GM20000 (cell line): Measurements from ENCODE around the gene COMMD9.

ENCODE experiments used
- DNase-seq: peaks from one replicate; pipeline ENCODE4 v3.0.0; 2012; ENCODE audit warnings: low spot score
- TF ChIP-seq, protein P1 (sequence below): IDR thresholded peaks from 2 replicates; pipeline ENCODE4 v1.5.1; 2012; ENCODE audit warnings: mild to moderate bottlenecking, control low read depth; ENCODE audit errors: extremely low read depth, missing control alignments

Gene COMMD9

DNA sequence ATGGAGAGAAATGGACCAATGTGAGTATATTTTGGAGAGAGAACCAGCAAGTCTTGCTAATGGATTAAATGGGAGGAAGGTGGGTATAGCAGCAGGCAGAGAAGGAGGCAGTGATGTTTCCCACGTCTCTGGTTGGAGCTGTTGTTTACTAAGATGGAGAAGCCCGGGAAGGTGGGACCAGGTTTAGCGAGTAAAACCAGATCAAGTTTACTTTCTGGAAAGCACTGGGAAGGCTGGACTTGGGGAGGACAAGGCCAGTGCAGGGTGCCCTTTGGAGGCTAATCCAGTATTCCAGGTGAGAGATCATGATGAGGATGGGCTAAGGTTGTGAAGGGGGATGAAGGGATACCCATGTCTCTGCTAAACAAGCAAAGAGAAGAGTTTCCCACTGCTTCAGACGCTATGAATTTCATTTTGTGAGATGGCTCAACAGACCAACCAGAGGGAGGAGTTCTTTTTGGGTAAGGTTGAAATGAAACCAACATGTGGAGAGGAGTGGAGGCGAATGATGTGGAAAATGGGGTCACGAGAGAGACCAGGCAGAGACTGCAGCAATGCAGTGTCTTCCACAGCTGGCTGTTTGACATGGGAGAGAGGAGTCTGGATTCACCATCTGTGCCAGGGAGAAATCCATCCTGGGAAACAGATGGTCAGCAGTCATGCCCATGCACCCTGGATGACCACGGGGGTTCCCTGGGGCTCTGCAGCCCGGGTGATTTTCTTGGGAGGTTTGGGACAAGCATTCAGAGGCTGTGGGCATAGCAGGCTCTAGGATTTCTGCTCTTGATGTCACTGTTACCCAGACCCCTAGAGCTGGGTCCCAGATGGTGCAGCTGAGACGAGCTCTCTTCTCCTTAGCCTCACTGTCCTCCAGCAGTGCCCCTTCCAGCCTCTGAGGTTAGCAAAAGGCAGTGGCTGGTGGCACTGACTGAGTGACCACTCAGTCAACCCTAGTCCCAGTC is 24.9 kb downstream of the COMMD9 start:
- no peak for DNase-seq
- TF ChIP-seq, protein P1, sequence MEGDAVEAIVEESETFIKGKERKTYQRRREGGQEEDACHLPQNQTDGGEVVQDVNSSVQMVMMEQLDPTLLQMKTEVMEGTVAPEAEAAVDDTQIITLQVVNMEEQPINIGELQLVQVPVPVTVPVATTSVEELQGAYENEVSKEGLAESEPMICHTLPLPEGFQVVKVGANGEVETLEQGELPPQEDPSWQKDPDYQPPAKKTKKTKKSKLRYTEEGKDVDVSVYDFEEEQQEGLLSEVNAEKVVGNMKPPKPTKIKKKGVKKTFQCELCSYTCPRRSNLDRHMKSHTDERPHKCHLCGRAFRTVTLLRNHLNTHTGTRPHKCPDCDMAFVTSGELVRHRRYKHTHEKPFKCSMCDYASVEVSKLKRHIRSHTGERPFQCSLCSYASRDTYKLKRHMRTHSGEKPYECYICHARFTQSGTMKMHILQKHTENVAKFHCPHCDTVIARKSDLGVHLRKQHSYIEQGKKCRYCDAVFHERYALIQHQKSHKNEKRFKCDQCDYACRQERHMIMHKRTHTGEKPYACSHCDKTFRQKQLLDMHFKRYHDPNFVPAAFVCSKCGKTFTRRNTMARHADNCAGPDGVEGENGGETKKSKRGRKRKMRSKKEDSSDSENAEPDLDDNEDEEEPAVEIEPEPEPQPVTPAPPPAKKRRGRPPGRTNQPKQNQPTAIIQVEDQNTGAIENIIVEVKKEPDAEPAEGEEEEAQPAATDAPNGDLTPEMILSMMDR: no peak

- DNase-seq: no peak
- TF ChIP-seq, protein P1: no peak
Measured at GRCh38 chr11:36261094-36261493, 28.1 kb downstream of the COMMD9 start.

DNA sequence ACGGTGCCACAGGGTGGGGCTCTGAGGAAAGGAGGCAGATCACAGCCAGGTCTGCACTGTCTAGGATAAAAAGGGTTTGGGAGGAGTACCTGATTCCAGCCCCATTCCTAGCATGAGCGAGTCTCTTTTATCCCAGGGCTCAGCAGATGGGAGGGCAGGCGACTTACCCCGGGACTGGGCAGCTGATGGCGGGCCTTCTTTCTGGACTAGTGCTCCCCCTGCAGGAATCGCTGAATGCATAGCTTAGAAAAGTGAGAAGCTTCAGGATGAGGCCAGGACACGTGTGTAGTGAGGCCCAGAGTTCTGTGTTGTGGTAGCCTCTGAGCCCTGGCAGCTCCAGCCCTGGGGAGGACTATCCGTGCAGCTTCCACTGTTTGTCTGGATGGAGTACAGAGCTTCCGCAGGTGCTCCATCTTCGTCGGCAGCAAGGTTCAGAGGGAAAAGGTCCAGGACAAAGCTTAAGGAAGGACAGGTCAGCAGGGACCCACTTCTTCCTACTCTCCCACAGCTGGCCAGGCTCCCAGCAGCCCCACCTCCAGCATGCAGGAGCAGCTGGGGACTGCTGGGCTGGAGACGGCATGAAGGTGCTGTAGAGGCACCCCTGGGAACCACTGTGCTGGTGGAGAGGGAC is 30.4 kb downstream of the COMMD9 start:
- TF ChIP-seq, protein P1: peak; percentile 40
- peak; percentile 37 for DNase-seq

DNA sequence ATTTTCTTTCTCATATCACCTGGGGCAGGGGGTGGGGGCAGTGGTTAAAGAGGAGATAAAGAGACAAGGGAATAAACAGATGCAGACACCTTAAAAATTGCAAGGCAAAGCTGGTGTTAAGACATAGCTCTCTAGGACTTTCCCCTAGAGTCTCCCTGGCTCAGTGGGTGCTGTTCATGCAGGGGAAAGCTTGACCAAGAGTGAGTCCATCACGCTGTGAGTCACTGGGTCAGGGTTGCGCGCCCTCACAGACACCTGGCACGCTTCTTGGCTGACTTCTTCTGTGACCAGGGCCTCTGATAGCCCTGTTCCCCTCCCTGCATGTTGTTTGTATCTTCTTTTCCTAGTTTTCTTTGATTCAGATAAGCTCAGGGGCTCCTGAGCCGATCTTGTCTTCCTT is 31.9 kb downstream of the COMMD9 start:
- no peak for DNase-seq
- TF ChIP-seq, protein P1: no peak

- TF ChIP-seq, protein P1: no peak
- no peak for DNase-seq
Measured at GRCh38 chr11:36254713-36255112, 34.5 kb downstream of the COMMD9 start.

- no peak for DNase-seq
- TF ChIP-seq, protein P1: no peak
Measured at GRCh38 chr11:36253238-36253637, 36.0 kb downstream of the COMMD9 start.

- no peak for DNase-seq
- TF ChIP-seq, protein P1: no peak
Measured at GRCh38 chr11:36251823-36252222, 37.4 kb downstream of the COMMD9 start.
